Astrocyte (in vitro differentiated cells and primary cell): ENCODE results near the gene NELFB. TPM values are rescaled to one million over a fixed set of nuclear protein-coding genes. Genes with fewer than 3 reads are reported as not detected.

Experiments used
- DNase-seq: peaks from one replicate; pipeline ENCODE4 v3.0.0-alpha.2; 2010; ENCODE audit warnings: low read depth
- FAIRE-seq: peaks from 2 replicates; lab custom pipeline; 2011; peaks lifted over from hg19 to GRCh38; lab: Jason Lieb, UNC
- H2AFZ ChIP-seq: 2 replicates; pipeline ENCODE4 v1.6.0; 2012; ENCODE audit warnings: low read depth, low read length, inconsistent platforms
- H3K27ac ChIP-seq: 2 replicates; pipeline ENCODE4 v1.5.1; 2011; ENCODE audit warnings: low read depth, low read length, inconsistent platforms
- H3K27me3 ChIP-seq: 2 replicates; pipeline ENCODE4 v1.6.0; 2011; ENCODE audit warnings: low read length, inconsistent platforms; ENCODE audit not compliant: insufficient read depth
- H3K36me3 ChIP-seq: 2 replicates; pipeline ENCODE4 v1.5.1; 2011; ENCODE audit warnings: low read length, inconsistent platforms; ENCODE audit not compliant: insufficient read depth
- H3K4me1 ChIP-seq: 2 replicates; pipeline ENCODE4 v1.5.1; 2011; ENCODE audit warnings: low read length, inconsistent platforms; ENCODE audit not compliant: insufficient read depth
- H3K4me2 ChIP-seq: 2 replicates; pipeline ENCODE4 v1.6.0; 2012; ENCODE audit warnings: low read length, inconsistent platforms
- H3K4me3 ChIP-seq: 2 replicates; pipeline ENCODE4 v1.5.1; 2011; ENCODE audit warnings: low read depth, mild to moderate bottlenecking, low read length, inconsistent platforms; ENCODE audit not compliant: insufficient read depth
- H3K79me2 ChIP-seq: 2 replicates; pipeline ENCODE4 v1.6.0; 2012; ENCODE audit warnings: mild to moderate bottlenecking, low read length, inconsistent platforms; ENCODE audit not compliant: insufficient read depth
- H3K9ac ChIP-seq: 2 replicates; pipeline ENCODE4 v1.6.0; 2012; ENCODE audit warnings: mild to moderate bottlenecking, low read length, inconsistent platforms
- H3K9me3 ChIP-seq: 2 replicates; pipeline ENCODE4 v1.5.1; 2012; ENCODE audit warnings: low read depth, mild to moderate bottlenecking, low read length, inconsistent platforms; ENCODE audit not compliant: insufficient read depth
- H4K20me1 ChIP-seq: 2 replicates; pipeline ENCODE4 v1.6.0; 2012; ENCODE audit warnings: low read length, inconsistent platforms; ENCODE audit not compliant: insufficient read depth
- H3K27ac Mint-ChIP-seq: one replicate; pipeline ENCODE4 v1.8.0; 2021; ENCODE audit warnings: mild to moderate bottlenecking, mixed read lengths; ENCODE audit not compliant: unreplicated experiment
- H3K27me3 Mint-ChIP-seq: one replicate; pipeline ENCODE4 v1.8.0; 2021; ENCODE audit warnings: low read depth, mixed read lengths; ENCODE audit not compliant: unreplicated experiment
- H3K36me3 Mint-ChIP-seq: one replicate; pipeline ENCODE4 v1.8.0; 2021; ENCODE audit warnings: low read depth, mixed read lengths; ENCODE audit not compliant: unreplicated experiment
- H3K4me1 Mint-ChIP-seq: one replicate; pipeline ENCODE4 v1.8.0; 2021; ENCODE audit warnings: low read depth, mixed read lengths; ENCODE audit not compliant: unreplicated experiment
- H3K4me3 Mint-ChIP-seq: one replicate; pipeline ENCODE4 v1.8.0; 2021; ENCODE audit warnings: mild to moderate bottlenecking, moderate library complexity, mixed read lengths; ENCODE audit not compliant: unreplicated experiment
- H3K9me3 Mint-ChIP-seq: one replicate; pipeline ENCODE4 v1.8.0; 2021; ENCODE audit warnings: mild to moderate bottlenecking, mixed read lengths; ENCODE audit not compliant: unreplicated experiment
- EZH2 ChIP-seq: IDR thresholded peaks from 2 replicates; pipeline ENCODE4 v1.6.1; 2012; ENCODE audit warnings: mild to moderate bottlenecking, low read length, inconsistent platforms; ENCODE audit not compliant: insufficient read depth
- total RNA-seq: library from RNA; stranded (reverse); gene quantifications from 2 replicates; pipeline ENCODE4 v1.2.1, GENCODE V29; 2021
- TF ChIP-seq, protein P1 (sequence below): IDR thresholded peaks from 2 replicates; pipeline ENCODE4 v1.5.1; 2011; ENCODE audit warnings: low read depth, mild to moderate bottlenecking, inconsistent platforms, low read length, moderate library complexity; ENCODE audit not compliant: insufficient read depth

NELFB gene
- total RNA-seq, 1 donor from 2014 or later: 48.9 TPM

DNA sequence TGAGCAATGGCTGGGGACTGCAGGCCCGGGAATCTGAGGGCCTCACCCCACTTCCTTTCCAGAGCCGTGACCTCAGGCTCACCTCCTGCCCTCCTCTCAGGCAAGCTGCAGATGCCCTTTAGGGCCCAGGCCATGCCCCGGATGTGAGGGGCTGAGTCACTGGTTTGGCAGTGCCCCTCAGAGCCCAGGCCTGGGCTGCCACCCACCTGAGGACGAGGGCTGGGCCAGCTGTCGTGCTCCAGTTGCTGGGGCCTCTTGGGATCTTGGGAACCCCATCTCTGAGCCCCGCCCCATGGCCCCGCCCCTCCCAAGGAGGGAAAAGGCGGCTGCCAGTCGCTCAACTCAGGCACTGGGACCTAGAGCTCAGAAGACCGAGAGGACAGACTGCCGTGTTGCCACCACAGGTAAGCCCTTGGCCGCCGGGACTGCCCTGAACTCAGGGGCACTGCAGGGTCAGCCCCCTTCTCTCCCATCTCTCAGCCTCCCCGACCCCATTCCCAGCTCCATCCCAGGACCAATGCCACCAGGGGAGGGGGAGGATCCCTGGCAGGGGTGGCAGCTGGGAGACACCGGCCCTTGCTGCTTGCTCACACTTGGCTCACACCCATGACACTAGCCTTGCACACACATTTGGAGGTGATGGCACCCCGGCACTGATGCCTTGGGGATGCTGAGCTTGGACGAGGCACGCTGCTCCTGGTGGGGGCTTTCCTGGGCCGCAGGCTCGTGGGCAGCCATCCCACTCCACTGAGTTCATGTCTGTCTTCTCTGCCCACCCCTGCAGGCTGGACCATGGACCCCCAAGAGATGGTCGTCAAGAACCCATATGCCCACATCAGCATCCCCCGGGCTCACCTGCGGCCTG, 30.1 kb upstream of the NELFB start, which contains the start of gene CYSRT1:
TSS of gene CYSRT1 (plus strand) at position 345 of the 865 bp plus-strand sequence. CDS start at position 793, 448 bp downstream.
- no peaks in the 10 kb centered on the region for H3K27me3 ChIP-seq
- H3K4me2 ChIP-seq: peak within 1 kb of the TSS; percentile 95
- TF ChIP-seq, protein P1, sequence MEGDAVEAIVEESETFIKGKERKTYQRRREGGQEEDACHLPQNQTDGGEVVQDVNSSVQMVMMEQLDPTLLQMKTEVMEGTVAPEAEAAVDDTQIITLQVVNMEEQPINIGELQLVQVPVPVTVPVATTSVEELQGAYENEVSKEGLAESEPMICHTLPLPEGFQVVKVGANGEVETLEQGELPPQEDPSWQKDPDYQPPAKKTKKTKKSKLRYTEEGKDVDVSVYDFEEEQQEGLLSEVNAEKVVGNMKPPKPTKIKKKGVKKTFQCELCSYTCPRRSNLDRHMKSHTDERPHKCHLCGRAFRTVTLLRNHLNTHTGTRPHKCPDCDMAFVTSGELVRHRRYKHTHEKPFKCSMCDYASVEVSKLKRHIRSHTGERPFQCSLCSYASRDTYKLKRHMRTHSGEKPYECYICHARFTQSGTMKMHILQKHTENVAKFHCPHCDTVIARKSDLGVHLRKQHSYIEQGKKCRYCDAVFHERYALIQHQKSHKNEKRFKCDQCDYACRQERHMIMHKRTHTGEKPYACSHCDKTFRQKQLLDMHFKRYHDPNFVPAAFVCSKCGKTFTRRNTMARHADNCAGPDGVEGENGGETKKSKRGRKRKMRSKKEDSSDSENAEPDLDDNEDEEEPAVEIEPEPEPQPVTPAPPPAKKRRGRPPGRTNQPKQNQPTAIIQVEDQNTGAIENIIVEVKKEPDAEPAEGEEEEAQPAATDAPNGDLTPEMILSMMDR: no peak
- TF ChIP-seq EZH2: no peak
- peak within 1 kb of the TSS; percentile 86 for H3K4me3 ChIP-seq
- Mint-ChIP-seq H3K4me1 (peaks cover 4% of the 10 kb centered on the region), H3K27me3 (no peaks in the 10 kb centered on the region), H3K27ac (peak within 1 kb of the TSS; percentile 69), H3K36me3 (no peaks in the 10 kb centered on the region), H3K4me3 (peak within 1 kb of the TSS; percentile 83), H3K9me3 (no peaks in the 10 kb centered on the region)
- peak within 1 kb of the TSS; percentile 93 for H3K9ac ChIP-seq
- H3K79me2 ChIP-seq: no peaks in the 10 kb centered on the region
- H3K9me3 ChIP-seq: no peaks in the 10 kb centered on the region
- H3K4me1 ChIP-seq: peaks cover 22% of the 10 kb centered on the region
- no peak within 1 kb of the TSS for H3K27ac ChIP-seq
- H4K20me1 ChIP-seq: no peaks in the 10 kb centered on the region
- DNase-seq (no peak), FAIRE-seq (no peak)
- peak within 1 kb of the TSS; percentile 97 for H2AFZ ChIP-seq
- no peaks in the 10 kb centered on the region for H3K36me3 ChIP-seq

DNA sequence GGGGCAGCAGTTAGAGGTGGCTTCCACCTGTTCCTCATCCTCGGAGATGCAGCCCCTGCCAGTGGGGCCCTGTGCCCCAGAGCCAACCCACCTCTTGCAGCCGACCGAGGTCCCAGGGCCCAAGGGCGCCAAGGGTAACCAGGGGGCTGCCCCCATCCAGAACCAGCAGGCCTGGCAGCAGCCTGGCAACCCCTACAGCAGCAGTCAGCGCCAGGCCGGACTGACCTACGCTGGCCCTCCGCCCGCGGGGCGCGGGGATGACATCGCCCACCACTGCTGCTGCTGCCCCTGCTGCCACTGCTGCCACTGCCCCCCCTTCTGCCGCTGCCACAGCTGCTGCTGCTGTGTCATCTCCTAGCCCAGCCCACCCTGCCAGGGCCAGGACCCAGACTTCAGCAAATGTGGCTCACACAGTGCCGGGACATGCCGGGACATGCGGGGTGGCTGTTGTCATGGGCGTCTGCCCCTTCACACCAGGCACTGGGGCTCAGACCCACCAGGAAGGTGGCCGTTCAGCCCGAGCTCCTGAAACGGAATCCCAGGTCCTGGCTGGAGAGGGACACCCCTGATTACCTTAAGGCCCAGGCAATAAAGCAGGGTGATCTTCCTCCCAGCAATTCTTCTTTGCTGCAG, 29.3 kb upstream of the NELFB start:
- FAIRE-seq: no peak

More for the DNA sequence above, 29.3 kb upstream of the NELFB start:
- no peak overlapping the region for H3K4me2 ChIP-seq
- H3K27ac ChIP-seq: no peak overlapping the region
- H3K4me1 ChIP-seq: peaks cover 22% of the 10 kb centered on the region
- Mint-ChIP-seq H3K4me3 (no peak overlapping the region), H3K9me3 (no peaks in the 10 kb centered on the region), H3K27ac (no peak overlapping the region), H3K4me1 (peaks cover 4% of the 10 kb centered on the region), H3K36me3 (no peaks in the 10 kb centered on the region), H3K27me3 (no peaks in the 10 kb centered on the region)
- no peaks in the 10 kb centered on the region for H3K27me3 ChIP-seq
- TF ChIP-seq, protein P1: no peak
- no peak for TF ChIP-seq EZH2
- no peaks in the 10 kb centered on the region for H3K9me3 ChIP-seq
- H3K79me2 ChIP-seq: no peaks in the 10 kb centered on the region
- H3K36me3 ChIP-seq: no peaks in the 10 kb centered on the region
- H4K20me1 ChIP-seq: no peaks in the 10 kb centered on the region
- DNase-seq: no peak
- H3K4me3 ChIP-seq: no peak overlapping the region
- H3K9ac ChIP-seq: no peak overlapping the region
- H2AFZ ChIP-seq: no peak overlapping the region
